ENCODE data around the gene ACSF2.

DNA sequence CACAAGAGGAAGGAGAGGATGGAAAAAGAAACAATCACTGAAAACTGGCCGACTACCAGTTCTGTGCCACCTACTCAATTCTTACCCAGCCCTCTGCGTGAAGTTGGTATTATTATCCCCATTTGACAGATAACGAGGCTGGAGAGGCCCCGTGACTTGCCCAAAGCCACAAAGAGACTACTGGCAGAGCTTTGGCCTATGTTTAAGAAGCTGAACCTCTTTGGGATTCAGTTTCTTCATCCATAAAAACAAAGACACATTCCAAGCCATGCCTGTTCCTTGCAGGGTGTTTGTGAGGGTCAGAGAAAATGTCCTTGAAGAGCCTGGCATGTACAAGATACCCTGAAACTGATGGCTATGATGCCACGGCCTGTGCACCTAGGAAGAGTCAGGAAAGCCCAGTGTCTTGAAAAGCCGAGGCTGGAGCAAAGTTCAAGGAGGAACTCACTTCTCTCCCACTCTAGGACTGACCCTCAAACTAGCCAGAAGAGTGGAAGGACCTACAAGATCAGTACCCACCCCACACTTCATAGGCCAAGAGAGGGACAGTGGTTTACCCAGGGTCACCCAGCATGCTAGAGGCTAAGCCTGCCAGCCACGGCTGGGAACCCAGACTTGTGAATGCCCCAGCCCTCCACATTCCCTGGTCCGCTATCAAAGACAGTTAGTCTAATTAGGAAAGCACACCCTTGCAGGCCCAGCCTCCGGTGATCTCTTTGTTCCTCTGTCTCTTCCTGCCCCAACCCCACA is 1.6 kb upstream of the ACSF2 start:
- no peak for TF ChIP-seq CTCF (IDR thresholded peaks at IDR 0.05)
- TF ChIP-seq POLR2AphosphoS5 (IDR thresholded peaks at IDR 0.05): no peak
